IMR-90 (cell line): Measurements from ENCODE around the gene RNU6-1.

ENCODE experiments used
- CTCF ChIP-seq: conservative IDR thresholded peaks from 2 replicates; pipeline ENCODE4 v1.5.1; 2012; ENCODE audit warnings: mild to moderate bottlenecking, low read depth, low read length, improper control_type of control experiment
- ELK1 ChIP-seq: fragments of 150-350 bp; IDR thresholded peaks from 2 replicates; pipeline ENCODE4 v1.6.1; 2016; ENCODE audit warnings: low read depth, mild to moderate bottlenecking, low read length, moderate library complexity, borderline replicate concordance
- MAFK ChIP-seq: IDR thresholded peaks from 2 replicates; pipeline ENCODE4 v1.6.1; 2012; ENCODE audit warnings: low read depth, low read length, improper control_type of control experiment
- MAZ ChIP-seq: IDR thresholded peaks from 2 replicates; pipeline ENCODE4 v1.6.1; 2012; ENCODE audit warnings: low read depth, mild to moderate bottlenecking, low read length, improper control_type of control experiment, moderate library complexity, borderline replicate concordance
- MXI1 ChIP-seq: IDR thresholded peaks from 2 replicates; pipeline ENCODE4 v1.6.1; 2012; ENCODE audit warnings: low read depth, mild to moderate bottlenecking, low read length, moderate library complexity, borderline replicate concordance
- NFE2L2 ChIP-seq: fragments of 150-350 bp; IDR thresholded peaks from 2 replicates; pipeline ENCODE4 v1.6.1; 2016; ENCODE audit warnings: low read depth, mild to moderate bottlenecking, low read length
- POLR2A ChIP-seq: IDR thresholded peaks from 2 replicates; pipeline ENCODE4 v1.6.1; 2012; ENCODE audit warnings: mild to moderate bottlenecking, low read depth, low read length
- RAD21 ChIP-seq: IDR thresholded peaks from 2 replicates; pipeline ENCODE4 v1.6.1; 2012; ENCODE audit warnings: low read length, improper control_type of control experiment
- RCOR1 ChIP-seq: IDR thresholded peaks from 2 replicates; pipeline ENCODE4 v1.6.1; 2012; ENCODE audit warnings: mild to moderate bottlenecking, low read length, improper control_type of control experiment; ENCODE audit not compliant: insufficient replicate concordance
- RFX5 ChIP-seq: IDR thresholded peaks from 2 replicates; pipeline ENCODE4 v1.8.0; 2012; ENCODE audit warnings: low read depth, mild to moderate bottlenecking, low read length, moderate library complexity
- SMC3 ChIP-seq: fragments of 150-350 bp; IDR thresholded peaks from 2 replicates; pipeline ENCODE4 v1.6.1; 2016; ENCODE audit warnings: low read depth, mild to moderate bottlenecking, antibody characterized with exemption, low read length, moderate library complexity
- USF2 ChIP-seq: fragments of 150-350 bp; IDR thresholded peaks from 2 replicates; pipeline ENCODE4 v1.6.1; 2017; ENCODE audit warnings: mild to moderate bottlenecking, antibody characterized with exemption, low read length, low read depth

GRCh38 chr15:67832897-67833709, 6.7 kb downstream of the RNU6-1 start:
- TF ChIP-seq CTCF, result no peak
- no peak for TF ChIP-seq RCOR1
- TF ChIP-seq MXI1, result no peak
- TF ChIP-seq POLR2A, result no peak
- TF ChIP-seq RFX5, result no peak
- TF ChIP-seq MAZ, result no peak
- TF ChIP-seq RAD21, result no peak
- no peak for TF ChIP-seq SMC3
- TF ChIP-seq MAFK, result no peak
- TF ChIP-seq NFE2L2, result no peak
- TF ChIP-seq USF2, result no peak
- no peak for TF ChIP-seq ELK1
